Stimulated activated naive CD8-positive, alpha-beta T cell treated with anti-CD3 and anti-CD28 coated beads, Interleukin-15, Interleukin-2, amounts not matched to agents 100 ng/mL and 50 ng/mL, for 24 hours (primary cell): Measurements from ENCODE around the gene TMEM132C.

Source experiments
- H3K27ac Mint-ChIP-seq: one replicate; pipeline ENCODE4 v1.8.0; 2021; ENCODE audit warnings: mild to moderate bottlenecking, mixed read lengths
- H3K27me3 Mint-ChIP-seq: one replicate; pipeline ENCODE4 v1.8.0; 2021; ENCODE audit warnings: mixed read lengths
- H3K36me3 Mint-ChIP-seq: one replicate; pipeline ENCODE4 v1.8.0; 2021; ENCODE audit warnings: low read depth, mixed read lengths
- H3K4me1 Mint-ChIP-seq: one replicate; pipeline ENCODE4 v1.8.0; 2021; ENCODE audit warnings: low read depth, mixed read lengths
- H3K4me3 Mint-ChIP-seq: one replicate; pipeline ENCODE4 v1.8.0; 2021; ENCODE audit warnings: mild to moderate bottlenecking, mixed read lengths
- H3K9me3 Mint-ChIP-seq: one replicate; pipeline ENCODE4 v1.8.0; 2021; ENCODE audit warnings: mixed read lengths

The TMEM132C gene

GRCh38 chr12:128690641-128691040 is 423.7 kb downstream of the TMEM132C start:
- H3K9me3 Mint-ChIP-seq, result peaks cover 4% of the 10 kb centered on the region
- H3K4me3 Mint-ChIP-seq, result no peak overlapping the region
- no peaks in the 10 kb centered on the region for H3K4me1 Mint-ChIP-seq
- H3K27ac Mint-ChIP-seq, result no peak overlapping the region
- H3K27me3 Mint-ChIP-seq, result no peaks in the 10 kb centered on the region
- H3K36me3 Mint-ChIP-seq, result no peaks in the 10 kb centered on the region

- Mint-ChIP-seq H3K36me3 (no peaks in the 10 kb centered on the region), H3K4me1 (no peaks in the 10 kb centered on the region), H3K4me3 (no peak overlapping the region), H3K9me3 (peaks cover 6% of the 10 kb centered on the region), H3K27me3 (no peaks in the 10 kb centered on the region), H3K27ac (no peak overlapping the region)
These were observed 426.1 kb downstream of the TMEM132C start for GRCh38 chr12:128693115-128693514.

- no peak overlapping the region for H3K27ac Mint-ChIP-seq
- H3K4me1 Mint-ChIP-seq, result no peaks in the 10 kb centered on the region
- H3K27me3 Mint-ChIP-seq, result no peaks in the 10 kb centered on the region
- H3K36me3 Mint-ChIP-seq, result no peaks in the 10 kb centered on the region
- H3K4me3 Mint-ChIP-seq, result no peak overlapping the region
- peaks cover 6% of the 10 kb centered on the region for H3K9me3 Mint-ChIP-seq
These were observed 426.8 kb downstream of the TMEM132C start for GRCh38 chr12:128693771-128694170.

- Mint-ChIP-seq H3K27ac (no peak overlapping the region), H3K36me3 (no peaks in the 10 kb centered on the region), H3K9me3 (peaks cover 6% of the 10 kb centered on the region), H3K4me1 (no peaks in the 10 kb centered on the region), H3K27me3 (no peaks in the 10 kb centered on the region), H3K4me3 (no peak overlapping the region)
These were observed 427.5 kb downstream of the TMEM132C start for GRCh38 chr12:128694445-128694844.

DNA sequence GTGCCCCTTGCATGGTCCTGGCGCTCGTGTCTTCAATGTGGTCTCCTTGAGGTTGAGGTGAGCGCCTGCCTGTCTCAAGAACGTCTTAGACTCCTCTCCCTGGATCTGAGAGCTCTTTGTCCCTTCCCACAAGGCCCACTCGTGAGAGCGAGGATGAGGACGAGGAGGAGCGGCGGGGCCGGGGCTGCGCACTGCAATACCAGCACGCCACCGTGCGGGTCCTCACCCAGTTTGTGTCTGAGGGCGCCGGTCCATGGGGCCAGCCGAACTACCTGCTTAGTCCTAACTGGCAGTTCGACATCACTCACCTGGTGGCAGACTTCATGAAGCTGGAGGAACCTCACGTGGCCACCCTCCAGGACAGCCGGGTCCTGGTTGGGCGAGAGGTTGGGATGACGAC is 428.7 kb downstream of the TMEM132C start:
- H3K27me3 Mint-ChIP-seq, result no peaks in the 10 kb centered on the region
- H3K27ac Mint-ChIP-seq, result no peak overlapping the region
- no peaks in the 10 kb centered on the region for H3K4me1 Mint-ChIP-seq
- H3K9me3 Mint-ChIP-seq, result peaks cover 6% of the 10 kb centered on the region
- H3K4me3 Mint-ChIP-seq, result no peak overlapping the region
- no peaks in the 10 kb centered on the region for H3K36me3 Mint-ChIP-seq

DNA sequence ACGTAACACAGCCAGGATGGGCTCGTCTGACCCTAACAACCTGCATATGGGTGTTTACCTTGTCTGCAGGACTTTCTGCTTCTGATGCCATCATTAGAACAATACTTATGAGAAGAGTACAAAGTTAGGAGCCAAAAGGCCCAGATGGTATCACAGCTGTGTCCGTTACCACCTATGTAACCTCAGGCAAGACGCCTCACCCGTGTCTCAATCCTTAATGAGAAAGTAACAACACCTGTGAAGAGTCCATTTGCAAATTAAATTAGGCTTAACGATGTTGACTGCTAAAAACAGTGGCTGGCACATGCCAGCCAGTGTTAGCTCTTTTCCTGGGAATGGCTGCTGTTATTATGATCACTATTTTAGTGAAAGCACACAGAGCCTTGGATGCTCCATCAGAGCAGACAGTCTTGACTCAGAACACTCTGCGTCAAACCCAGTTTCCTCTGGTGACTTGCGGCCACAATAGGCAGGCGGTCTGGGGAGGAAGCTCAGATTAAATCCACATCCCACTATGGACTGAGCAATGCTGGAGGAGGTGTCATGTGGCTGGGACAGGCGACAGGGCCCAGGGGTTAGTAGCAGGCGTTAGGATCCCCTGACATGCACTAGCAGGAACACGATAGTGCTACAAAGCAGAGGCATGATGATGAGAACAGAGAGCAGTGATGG is 431.5 kb downstream of the TMEM132C start:
- Mint-ChIP-seq H3K36me3 (no peaks in the 10 kb centered on the region), H3K27ac (no peak overlapping the region), H3K4me3 (no peak overlapping the region), H3K4me1 (no peaks in the 10 kb centered on the region), H3K27me3 (no peaks in the 10 kb centered on the region), H3K9me3 (peaks cover 6% of the 10 kb centered on the region)

GRCh38 chr12:128699106-128699505 is 432.1 kb downstream of the TMEM132C start:
- peaks cover 6% of the 10 kb centered on the region for H3K9me3 Mint-ChIP-seq
- H3K4me1 Mint-ChIP-seq, result no peaks in the 10 kb centered on the region
- H3K27ac Mint-ChIP-seq, result no peak overlapping the region

GRCh38 chr12:128702371-128702770 is 435.4 kb downstream of the TMEM132C start:
- Mint-ChIP-seq H3K9me3 (peaks cover 6% of the 10 kb centered on the region), H3K4me1 (no peaks in the 10 kb centered on the region), H3K36me3 (no peaks in the 10 kb centered on the region), H3K4me3 (no peak overlapping the region), H3K27me3 (no peaks in the 10 kb centered on the region), H3K27ac (no peak overlapping the region)

More at GRCh38 chr12:128699106-128699505, 432.1 kb downstream of the TMEM132C start:
- Mint-ChIP-seq H3K36me3 (no peaks in the 10 kb centered on the region), H3K27me3 (no peaks in the 10 kb centered on the region), H3K4me3 (no peak overlapping the region)

DNA sequence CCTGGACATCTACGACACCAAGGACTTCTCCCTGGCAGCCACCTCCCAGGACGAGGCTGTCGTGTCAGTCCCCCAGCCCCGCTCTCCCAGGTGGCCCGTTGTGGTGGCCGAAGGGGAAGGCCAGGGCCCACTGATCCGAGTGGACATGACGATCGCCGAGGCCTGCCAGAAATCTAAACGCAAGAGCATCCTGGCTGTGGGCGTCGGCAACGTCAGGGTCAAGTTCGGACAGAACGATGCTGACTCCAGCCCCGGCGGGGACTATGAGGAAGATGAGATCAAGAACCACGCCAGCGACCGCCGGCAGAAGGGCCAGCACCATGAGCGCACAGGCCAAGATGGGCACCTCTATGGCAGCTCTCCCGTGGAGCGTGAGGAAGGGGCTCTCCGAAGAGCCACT is 438.2 kb downstream of the TMEM132C start:
- Mint-ChIP-seq H3K4me1 (no peaks in the 10 kb centered on the region), H3K4me3 (no peak overlapping the region), H3K27ac (no peak overlapping the region), H3K9me3 (no peaks in the 10 kb centered on the region), H3K36me3 (no peaks in the 10 kb centered on the region), H3K27me3 (no peaks in the 10 kb centered on the region)

DNA sequence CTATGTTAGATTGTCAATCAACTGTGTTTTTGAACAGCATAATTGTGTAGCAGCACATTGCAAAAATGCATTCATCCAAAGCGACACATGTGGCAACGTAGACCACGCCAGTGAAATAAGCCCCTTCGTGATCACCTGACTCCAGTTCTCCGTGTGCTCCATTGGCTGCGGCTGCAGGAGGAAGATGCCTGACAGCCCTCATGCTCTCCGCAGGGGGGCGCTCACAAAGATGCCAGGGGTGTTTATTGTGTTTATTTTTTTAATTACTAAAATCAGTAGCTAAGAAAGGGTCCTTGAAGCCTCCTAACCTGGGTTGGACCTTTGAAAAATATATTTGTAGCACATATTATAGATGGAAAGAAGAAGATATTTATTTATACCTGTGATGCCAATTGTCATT is 440.5 kb downstream of the TMEM132C start:
- no peaks in the 10 kb centered on the region for H3K4me1 Mint-ChIP-seq
- no peaks in the 10 kb centered on the region for H3K27me3 Mint-ChIP-seq
- H3K9me3 Mint-ChIP-seq, result no peaks in the 10 kb centered on the region
- H3K4me3 Mint-ChIP-seq, result no peak overlapping the region
- H3K27ac Mint-ChIP-seq, result no peak overlapping the region
- H3K36me3 Mint-ChIP-seq, result no peaks in the 10 kb centered on the region

DNA sequence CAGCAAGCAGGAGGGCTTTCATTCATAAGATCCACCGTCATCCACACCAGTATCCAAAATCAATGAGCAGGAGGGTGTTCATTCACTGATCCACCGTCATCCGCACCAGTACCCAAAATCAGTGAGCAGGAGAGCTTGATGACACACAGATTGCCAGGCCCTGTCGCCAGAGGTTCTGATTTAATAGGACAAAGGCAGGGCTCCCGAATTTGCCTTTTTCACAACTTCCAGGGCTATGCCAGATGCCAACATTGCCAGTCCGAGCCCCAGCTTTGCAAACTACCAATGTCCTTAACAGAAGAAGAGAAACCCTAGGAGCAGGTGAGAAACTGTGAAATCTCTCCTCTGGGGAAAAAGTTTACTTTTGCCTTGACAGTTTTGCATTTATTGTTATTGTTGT is 441.8 kb downstream of the TMEM132C start:
- Mint-ChIP-seq H3K4me1 (no peaks in the 10 kb centered on the region), H3K27ac (no peak overlapping the region), H3K9me3 (no peaks in the 10 kb centered on the region), H3K36me3 (no peaks in the 10 kb centered on the region), H3K4me3 (no peak overlapping the region), H3K27me3 (no peaks in the 10 kb centered on the region)

GRCh38 chr12:128709660-128710059 is 442.7 kb downstream of the TMEM132C start:
- Mint-ChIP-seq H3K4me1 (no peaks in the 10 kb centered on the region), H3K27ac (no peak overlapping the region), H3K9me3 (no peaks in the 10 kb centered on the region), H3K4me3 (no peak overlapping the region), H3K27me3 (no peaks in the 10 kb centered on the region), H3K36me3 (no peaks in the 10 kb centered on the region)

GRCh38 chr12:128711486-128711885 is 444.5 kb downstream of the TMEM132C start:
- Mint-ChIP-seq H3K27me3 (no peaks in the 10 kb centered on the region), H3K36me3 (no peaks in the 10 kb centered on the region), H3K4me1 (peaks cover 4% of the 10 kb centered on the region), H3K9me3 (peaks cover 3% of the 10 kb centered on the region), H3K4me3 (no peak overlapping the region), H3K27ac (no peak overlapping the region)

DNA sequence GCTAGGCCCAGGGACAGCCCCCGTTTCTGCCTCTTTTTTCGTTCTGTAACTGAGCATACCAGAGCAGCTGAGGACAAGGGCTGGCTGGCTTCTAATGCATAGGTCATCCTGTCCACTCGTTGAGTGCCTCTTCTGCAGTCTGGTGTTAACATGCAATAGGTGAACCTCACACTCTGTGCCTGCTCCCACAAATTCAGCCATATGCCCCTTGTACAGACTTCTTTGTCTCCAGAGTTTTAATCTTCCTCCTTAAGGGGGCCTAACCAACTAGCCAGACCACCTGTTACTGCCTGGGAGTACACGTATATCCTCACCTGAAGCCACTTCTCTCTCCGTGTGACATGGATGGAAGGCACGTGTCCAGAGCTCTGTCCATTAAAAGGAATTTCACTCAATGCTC is 445.7 kb downstream of the TMEM132C start:
- H3K4me3 Mint-ChIP-seq, result no peak overlapping the region
- no peaks in the 10 kb centered on the region for H3K36me3 Mint-ChIP-seq
- H3K27me3 Mint-ChIP-seq, result no peaks in the 10 kb centered on the region
- peaks cover 11% of the 10 kb centered on the region for H3K9me3 Mint-ChIP-seq
- peaks cover 4% of the 10 kb centered on the region for H3K4me1 Mint-ChIP-seq
- H3K27ac Mint-ChIP-seq, result no peak overlapping the region

DNA sequence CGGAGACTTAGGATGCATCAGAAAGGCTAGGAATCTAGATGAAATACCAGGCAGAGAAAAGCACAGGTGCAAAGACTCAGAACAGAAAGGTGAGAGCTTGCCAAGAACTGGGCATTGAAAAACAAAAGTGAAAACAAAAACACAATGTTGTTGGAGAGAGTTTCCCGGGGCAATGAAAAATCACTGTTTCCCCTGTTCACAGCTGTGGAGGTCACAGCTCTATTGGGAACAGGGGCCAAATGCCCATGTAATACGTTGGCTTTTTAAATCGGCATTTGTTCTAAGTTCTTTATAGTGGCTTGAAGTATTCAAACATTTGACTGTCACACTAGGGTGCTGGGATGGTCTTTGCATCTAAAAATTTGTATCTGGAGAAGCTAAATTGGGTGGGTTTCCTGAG is 448.5 kb downstream of the TMEM132C start:
- Mint-ChIP-seq H3K27ac (no peak overlapping the region), H3K36me3 (no peaks in the 10 kb centered on the region), H3K9me3 (peaks cover 23% of the 10 kb centered on the region), H3K27me3 (no peaks in the 10 kb centered on the region), H3K4me1 (peaks cover 4% of the 10 kb centered on the region), H3K4me3 (no peak overlapping the region)

DNA sequence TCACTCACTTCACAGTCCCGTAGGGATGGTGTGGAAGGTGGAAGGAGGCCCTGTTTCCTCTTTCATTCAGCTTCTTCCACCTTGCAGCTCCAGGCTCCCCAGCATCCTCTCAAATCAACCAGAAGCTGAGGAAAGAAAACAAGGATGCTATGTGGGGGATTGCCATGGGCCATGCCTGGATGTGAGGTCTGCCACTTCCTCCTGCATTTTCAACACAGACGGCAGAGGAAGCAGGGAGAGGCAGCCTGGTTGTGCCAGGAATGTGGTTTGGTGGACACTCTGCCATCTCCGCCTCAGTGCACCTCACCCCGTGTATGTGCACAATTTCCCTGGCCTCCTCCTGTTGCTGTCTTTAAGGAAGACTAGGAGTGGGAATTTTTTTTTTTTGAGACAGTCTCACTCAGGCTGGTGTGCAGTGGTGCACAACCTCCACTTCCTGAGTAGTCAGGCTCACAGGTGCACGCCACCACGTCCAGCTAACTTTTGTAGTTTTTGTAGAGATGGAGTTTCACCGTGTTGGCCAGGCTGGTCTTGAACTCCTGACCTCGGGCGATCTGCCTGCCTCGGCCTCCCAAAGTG is 457.6 kb downstream of the TMEM132C start:
- Mint-ChIP-seq H3K27ac (no peak overlapping the region), H3K27me3 (peaks cover 5% of the 10 kb centered on the region), H3K4me3 (no peak overlapping the region), H3K36me3 (no peaks in the 10 kb centered on the region), H3K9me3 (peaks cover 3% of the 10 kb centered on the region), H3K4me1 (no peaks in the 10 kb centered on the region)
